SIG-M5 treated with dmso at 0.1 percent for 504 hours (cell line): Measurements from ENCODE around the gene PPP1R12B.
"Not testable (repeated sequence)": the region's sequence is repeated elsewhere in the genome, so short reads cannot be mapped to it uniquely, and the experiment has no call there.

Source experiments
- DNase-seq: peaks from one replicate; lab custom pipeline; 2025; ENCODE audit not compliant: unreplicated experiment; lab: John Stamatoyannopoulos, UW

Gene PPP1R12B

GRCh38 chr1:202526056-202526455 lies 177.6 kb downstream of the PPP1R12B start:
- DNase-seq, result peak; percentile 46

- DNase-seq, result not testable (repeated sequence)
Measured at GRCh38 chr1:202528096-202528722, 179.7 kb downstream of the PPP1R12B start.

- DNase-seq, result not testable (repeated sequence)
Measured at GRCh38 chr1:202530686-202531085, 182.2 kb downstream of the PPP1R12B start.

GRCh38 chr1:202531472-202531811 lies 182.9 kb downstream of the PPP1R12B start:
- DNase-seq, result no peak

- not testable (repeated sequence) for DNase-seq
Measured at GRCh38 chr1:202531812-202532616, 183.5 kb downstream of the PPP1R12B start.

- DNase-seq, result not testable (repeated sequence)
Measured at GRCh38 chr1:202539166-202539574, 190.7 kb downstream of the PPP1R12B start.

- DNase-seq, result not testable (repeated sequence)
Measured at GRCh38 chr1:202539583-202539982, 191.1 kb downstream of the PPP1R12B start.

- no peak for DNase-seq
Measured at GRCh38 chr1:202540014-202540413, 191.5 kb downstream of the PPP1R12B start.

- DNase-seq, result no peak
Measured at GRCh38 chr1:202540448-202540847, 191.9 kb downstream of the PPP1R12B start.

GRCh38 chr1:202540858-202541257 lies 192.4 kb downstream of the PPP1R12B start:
- not testable (repeated sequence) for DNase-seq

GRCh38 chr1:202542415-202542814 lies 193.9 kb downstream of the PPP1R12B start:
- not testable (repeated sequence) for DNase-seq

GRCh38 chr1:202543537-202543936 lies 195.0 kb downstream of the PPP1R12B start:
- not testable (repeated sequence) for DNase-seq

- DNase-seq, result not testable (repeated sequence)
Measured at GRCh38 chr1:202544766-202545449, 196.4 kb downstream of the PPP1R12B start.

- not testable (repeated sequence) for DNase-seq
Measured at GRCh38 chr1:202545647-202546303, 197.3 kb downstream of the PPP1R12B start.

GRCh38 chr1:202546377-202546776 lies 197.9 kb downstream of the PPP1R12B start:
- not testable (repeated sequence) for DNase-seq

- not testable (repeated sequence) for DNase-seq
Measured at GRCh38 chr1:202546796-202547195, 198.3 kb downstream of the PPP1R12B start.

- DNase-seq, result no peak
Measured at GRCh38 chr1:202547215-202547614, 198.7 kb downstream of the PPP1R12B start.

- not testable (repeated sequence) for DNase-seq
Measured at GRCh38 chr1:202550088-202550487, 201.6 kb downstream of the PPP1R12B start.

- no peak for DNase-seq
Measured at GRCh38 chr1:202551683-202552082, 203.2 kb downstream of the PPP1R12B start.

GRCh38 chr1:202552615-202553014 lies 204.1 kb downstream of the PPP1R12B start:
- DNase-seq, result not testable (repeated sequence)

GRCh38 chr1:202553078-202553477 lies 204.6 kb downstream of the PPP1R12B start:
- not testable (repeated sequence) for DNase-seq
